Loucy (cell line): ENCODE data around the gene HOXB7.

ENCODE experiments used
- CTCF ChIP-seq: fragments of 200-600 bp; sonication (generic); conservative IDR thresholded peaks from 2 replicates; pipeline ENCODE4 v1.5.1; 2014; ENCODE audit warnings: mild to moderate bottlenecking, antibody characterized with exemption, low read length
- EZH2phosphoT487 ChIP-seq: fragments of 200-600 bp; IDR thresholded peaks from 2 replicates; pipeline ENCODE4 v1.6.1; 2018; ENCODE audit warnings: antibody characterized with exemption, mild to moderate bottlenecking, moderate library complexity, borderline replicate concordance

DNA sequence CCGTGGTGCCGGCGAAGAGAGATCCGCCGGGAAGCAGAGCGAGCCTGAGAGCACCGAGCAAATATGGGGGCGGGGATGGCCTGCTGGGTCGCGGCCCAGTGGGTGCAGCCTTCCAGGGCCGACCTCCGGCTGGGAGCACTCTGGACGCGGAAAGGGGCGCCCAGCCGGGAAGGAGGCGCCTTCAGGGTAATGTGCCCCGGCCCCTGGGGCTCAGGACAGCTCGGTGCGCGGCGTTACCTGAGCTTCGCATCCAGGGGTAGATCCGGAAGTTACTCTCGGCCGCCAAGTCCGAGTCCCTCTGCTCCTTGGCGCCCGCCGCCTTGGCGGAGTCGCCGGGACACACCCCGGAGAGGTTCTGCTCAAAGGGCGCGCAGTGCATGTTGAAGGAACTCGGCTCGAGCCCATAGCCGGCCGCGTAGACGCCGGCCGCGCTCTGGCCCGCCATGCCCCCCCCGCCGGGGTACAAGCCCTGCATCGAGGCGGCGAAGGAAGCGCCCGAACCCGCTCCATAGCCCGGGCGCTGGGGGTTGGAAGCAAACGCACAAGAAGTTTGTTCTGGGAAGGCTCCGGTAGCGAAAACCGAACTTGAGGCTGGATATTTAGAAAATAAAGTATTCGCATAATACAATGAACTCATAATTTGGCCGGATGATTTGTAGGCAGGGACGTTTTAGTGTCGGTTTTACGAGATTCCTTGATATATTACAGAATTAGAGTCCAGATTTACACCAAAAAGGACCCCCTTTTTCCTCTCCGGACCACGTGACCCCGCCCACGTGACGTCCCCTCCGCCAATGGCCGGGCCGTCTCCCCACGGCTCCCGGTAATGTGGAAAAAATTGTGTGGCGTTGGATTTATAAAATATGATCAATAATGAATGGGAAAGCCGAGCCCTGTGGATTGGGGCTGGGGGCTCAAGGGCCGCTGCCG, at the start of gene HOXB7:
- TF ChIP-seq CTCF, result no peak
- TF ChIP-seq EZH2phosphoT487, result no peak
